H1 (cell line): ENCODE measurements around the gene CXCL1. TPM values are rescaled to one million over a fixed set of nuclear protein-coding genes. Genes with fewer than 3 reads are reported as not detected.

Experiments used
- CTCF ChIA-PET: fragments of 300-600 bp; sonication (Branson Sonifier 250); formaldehyde crosslinking; loops from one replicate; lab custom pipeline; 2021; ENCODE audit not compliant: partially characterized antibody; lab: Charles Lee
- POLR2A ChIA-PET: fragments of 300-600 bp; sonication (Branson Sonifier 250); formaldehyde crosslinking; loops from one replicate; lab custom pipeline; 2021; ENCODE audit warnings: inconsistent platforms; ENCODE audit not compliant: partially characterized antibody; lab: Charles Lee
- DNase-seq, 2 experiments: peaks; one replicate each; pipeline versions ENCODE4 v3.0.0 to v3.0.0-alpha.2; 2010 to 2022; ENCODE audit warnings: low spot score in 2 of 2, low read depth in 1 of 2, mixed read lengths in 1 of 2
- FAIRE-seq: peaks from 2 replicates; lab custom pipeline; 2011; peaks lifted over from hg19 to GRCh38; lab: Jason Lieb, UNC
- H2AFZ ChIP-seq: 2 replicates; pipeline ENCODE4 v1.8.1; 2012; ENCODE audit warnings: low read length, inconsistent platforms
- H2AK5ac ChIP-seq: 2 replicates; pipeline ENCODE4 v1.6.1; 2013; ENCODE audit warnings: low read depth, low read length
- H2BK120ac ChIP-seq: replicated peaks from 2 replicates; pipeline ENCODE3; 2013; ENCODE audit warnings: low read depth, low read length, inconsistent platforms
- H2BK12ac ChIP-seq: 2 replicates; pipeline ENCODE4 v1.6.1; 2013; ENCODE audit warnings: low read depth, low read length
- H2BK15ac ChIP-seq: 2 replicates; pipeline ENCODE4 v1.6.1; 2013; ENCODE audit warnings: low read length
- H2BK20ac ChIP-seq: 2 replicates; pipeline ENCODE4 v1.6.1; 2013; ENCODE audit warnings: low read length
- H2BK5ac ChIP-seq: 2 replicates; pipeline ENCODE4 v1.6.1; 2013; ENCODE audit warnings: low read depth, low read length
- H3K14ac ChIP-seq: 2 replicates; pipeline ENCODE4 v1.6.1; 2013; ENCODE audit warnings: inconsistent platforms; ENCODE audit not compliant: insufficient read length
- H3K18ac ChIP-seq: 2 replicates; pipeline ENCODE4 v1.6.1; 2013; ENCODE audit warnings: low read length; ENCODE audit errors: extremely low read depth
- H3K23ac ChIP-seq: 2 replicates; pipeline ENCODE4 v1.6.1; 2013; ENCODE audit warnings: inconsistent platforms; ENCODE audit not compliant: insufficient read length
- H3K23me2 ChIP-seq: 2 replicates; pipeline ENCODE4 v1.6.1; 2013; ENCODE audit warnings: low read depth, low read length
- H3K27ac ChIP-seq: 2 replicates; pipeline ENCODE4 v1.6.1; 2011; ENCODE audit warnings: low read depth, low read length, inconsistent platforms
- H3K27me3 ChIP-seq, 4 experiments: replicated peaks in 1 of 4; 1 replicate in 1 of 4; 2 replicates in 3 of 4; pipeline versions ENCODE4 v1.6.1 to v1.8.1; 2011 to 2013; ENCODE audit warnings: low read length in 3 of 4, mild to moderate bottlenecking in 3 of 4, inconsistent platforms in 2 of 4, mixed read lengths in 2 of 4, moderate library complexity in 1 of 4; ENCODE audit not compliant: control insufficient read depth in 3 of 4, insufficient read depth in 3 of 4; ENCODE audit errors: extremely low read depth in 1 of 4
- H3K36me3 ChIP-seq, 4 experiments: 2 replicates each; pipeline versions ENCODE4 v1.6.1 to v1.8.1; 2011 to 2013; ENCODE audit warnings: mild to moderate bottlenecking in 4 of 4, low read length in 3 of 4, moderate library complexity in 2 of 4, control low read depth in 1 of 4, inconsistent platforms in 1 of 4; ENCODE audit not compliant: insufficient read depth in 4 of 4, control insufficient read depth in 2 of 4
- H3K4ac ChIP-seq: replicated peaks from 2 replicates; pipeline ENCODE3; 2013; ENCODE audit warnings: low read length, low read depth, mixed read lengths, inconsistent platforms; ENCODE audit not compliant: insufficient read length
- H3K4me1 ChIP-seq, 4 experiments: replicated peaks in 1 of 4; 1 replicate in 1 of 4; 2 replicates in 3 of 4; pipeline versions ENCODE4 v1.6.1 to v1.8.1; 2011 to 2013; ENCODE audit warnings: low read length in 3 of 4, inconsistent platforms in 2 of 4, mixed read lengths in 1 of 4; ENCODE audit not compliant: insufficient read depth in 4 of 4, control insufficient read depth in 3 of 4
- H3K4me2 ChIP-seq, 2 experiments: 2 replicates each; pipeline versions ENCODE4 v1.6.1 to v1.8.1; 2011 to 2013; ENCODE audit warnings: low read depth in 2 of 2, low read length in 2 of 2, control low read depth in 1 of 2, inconsistent platforms in 1 of 2, mild to moderate bottlenecking in 1 of 2; ENCODE audit not compliant: insufficient read depth in 1 of 2
- H3K4me3 ChIP-seq, 4 experiments: fragments of 200-600, 300-600 bp in 1 of 4; sonication (generic), shearing (Covaris generic), sonication (Bioruptor Twin) in 1 of 4; 2 replicates each; pipeline versions ENCODE4 v1.5.1 to v1.8.1; 2011 to 2016; ENCODE audit warnings: low read length in 4 of 4, low read depth in 3 of 4, control low read depth in 2 of 4, inconsistent platforms in 2 of 4, mild to moderate bottlenecking in 2 of 4, mixed read lengths in 1 of 4, moderate library complexity in 1 of 4; ENCODE audit not compliant: insufficient read depth in 2 of 4; ENCODE audit errors: extremely low read depth in 1 of 4
- H3K56ac ChIP-seq: replicated peaks from 2 replicates; pipeline ENCODE3; 2013; ENCODE audit warnings: low read depth, mild to moderate bottlenecking, mixed read lengths, low read length, inconsistent platforms; ENCODE audit not compliant: insufficient read length
- H3K79me1 ChIP-seq: 2 replicates; pipeline ENCODE4 v1.6.1; 2013; ENCODE audit warnings: low read depth, low read length, control low read depth
- H3K79me2 ChIP-seq, 2 experiments: 2 replicates each; pipeline versions ENCODE4 v1.6.1 to v1.8.1; 2012 to 2013; ENCODE audit warnings: low read length in 2 of 2, mild to moderate bottlenecking in 2 of 2, inconsistent platforms in 1 of 2; ENCODE audit not compliant: insufficient read depth in 2 of 2, control insufficient read depth in 1 of 2
- H3K9ac ChIP-seq, 4 experiments: replicated peaks in 1 of 4; 1 replicate in 1 of 4; 2 replicates in 3 of 4; pipeline versions ENCODE4 v1.6.1 to v1.8.1; 2011 to 2013; ENCODE audit warnings: low read depth in 3 of 4, low read length in 3 of 4, control low read depth in 2 of 4, mild to moderate bottlenecking in 2 of 4, moderate library complexity in 2 of 4, inconsistent platforms in 1 of 4; ENCODE audit errors: extremely low read depth in 1 of 4
- H3K9me3 ChIP-seq, 2 experiments: 2 replicates each; pipeline versions ENCODE4 v1.6.1 to v1.8.1; 2012 to 2013; ENCODE audit warnings: mild to moderate bottlenecking in 2 of 2, moderate library complexity in 2 of 2, control low read depth in 1 of 2, inconsistent platforms in 1 of 2, low read depth in 1 of 2, low read length in 1 of 2, mixed read lengths in 1 of 2; ENCODE audit not compliant: insufficient read depth in 2 of 2
- H4K20me1 ChIP-seq, 2 experiments: replicated peaks in 1 of 2; 2 replicates each; pipeline versions ENCODE3 to v1.8.1; 2011 to 2013; ENCODE audit warnings: inconsistent platforms in 2 of 2, low read length in 2 of 2, mild to moderate bottlenecking in 1 of 2; ENCODE audit not compliant: insufficient read depth in 2 of 2, control insufficient read depth in 1 of 2
- H4K5ac ChIP-seq: 2 replicates; pipeline ENCODE4 v1.6.1; 2013; ENCODE audit warnings: low read length, low read depth, mixed read lengths, inconsistent platforms; ENCODE audit not compliant: insufficient read length
- H4K8ac ChIP-seq: 2 replicates; pipeline ENCODE4 v1.8.0; 2013; ENCODE audit warnings: mild to moderate bottlenecking, moderate library complexity, low read length, inconsistent platforms; ENCODE audit not compliant: insufficient read depth; ENCODE audit errors: extremely low read depth
- H4K91ac ChIP-seq: replicated peaks from 2 replicates; pipeline ENCODE3; 2013; ENCODE audit warnings: low read length, mixed read lengths, inconsistent platforms; ENCODE audit not compliant: insufficient read length
- BACH1 ChIP-seq: IDR thresholded peaks from 2 replicates; pipeline ENCODE4 v1.6.1; 2012; ENCODE audit warnings: low read length, improper control_type of control experiment
- CBX8 ChIP-seq: fragments of 300-800, 300-1000 bp; sonication (generic); IDR thresholded peaks from 2 replicates; pipeline ENCODE4 v1.7.1; 2016; ENCODE audit warnings: low read depth, low read length, borderline replicate concordance
- CREB1 ChIP-seq: IDR thresholded peaks from 2 replicates; pipeline ENCODE4 v1.6.1; 2012; ENCODE audit warnings: inconsistent platforms
- EGR1 ChIP-seq: IDR thresholded peaks from 2 replicates; pipeline ENCODE4 v1.6.1; 2011; ENCODE audit warnings: low read depth, low read length, borderline replicate concordance
- GTF2F1 ChIP-seq: IDR thresholded peaks from 2 replicates; pipeline ENCODE4 v1.6.1; 2012; ENCODE audit warnings: low read depth, low read length, improper control_type of control experiment, borderline replicate concordance
- KDM4A ChIP-seq: IDR thresholded peaks from one replicate; pipeline ENCODE4 v1.7.1; 2012; ENCODE audit warnings: low read depth, mild to moderate bottlenecking, moderate library complexity, low read length, inconsistent platforms; ENCODE audit not compliant: severe bottlenecking
- KDM5A ChIP-seq: fragments of 200-600 bp; IDR thresholded peaks from 2 replicates; pipeline ENCODE4 v1.7.1; 2012; ENCODE audit warnings: mild to moderate bottlenecking, low read length, inconsistent platforms, mixed read lengths
- SIN3A ChIP-seq, 2 experiments: IDR thresholded peaks in 1 of 2; conservative IDR thresholded peaks in 1 of 2; 2 replicates each; pipeline ENCODE4 v1.6.1; 2011 to 2012; ENCODE audit warnings: low read length in 2 of 2, improper control_type of control experiment in 1 of 2, low read depth in 1 of 2, mild to moderate bottlenecking in 1 of 2
- SIRT6 ChIP-seq: IDR thresholded peaks from one replicate; pipeline ENCODE4 v1.7.1; 2012; ENCODE audit warnings: low read length, inconsistent platforms
- SP4 ChIP-seq: IDR thresholded peaks from 2 replicates; pipeline ENCODE4 v1.6.1; 2012; ENCODE audit warnings: low read length, inconsistent platforms
- TAF7 ChIP-seq: optimal IDR thresholded peaks from 2 replicates; pipeline ENCODE3; 2011; ENCODE audit warnings: low read depth, mild to moderate bottlenecking, inconsistent platforms, low read length, moderate library complexity, borderline replicate concordance
- YY1 ChIP-seq: IDR thresholded peaks from 2 replicates; pipeline ENCODE4 v1.6.1; 2011; ENCODE audit warnings: low read depth, mild to moderate bottlenecking, low read length
- WGBS, 2 experiments: shearing (Covaris generic) in 1 of 2; methylation state at CpG; one replicate each; pipeline versions ENCODE4 v1.1.6 to v1.1.7; 2013 to 2015; ENCODE audit warnings: low lambda C conversion rate in 2 of 2, mixed read lengths in 2 of 2, inconsistent platforms in 1 of 2, low coverage in 1 of 2, missing lambda C conversion rate in 1 of 2; ENCODE audit not compliant: insufficient replicate concordance in 2 of 2, insufficient coverage in 1 of 2, insufficient read length in 1 of 2; ENCODE audit errors: extremely low coverage in 1 of 2, missing lambda C conversion rate in 1 of 2; 5-methylcytosine and 5-hydroxymethylcytosine counted together
- polyA plus RNA-seq, 7 experiments: library from polyadenylated mRNA; depleted of rRNA in 3 of 7; stranded (reverse) in 5 of 7; unstranded in 2 of 7; fragments of >200 nt in 5 of 7; fragments of 200-250 nt in 2 of 7; gene quantifications; 1 replicate in 5 of 7; 2 replicates in 1 of 7; 4 replicates in 1 of 7; pipeline versions ENCODE4 v1.2.1 to v1.2.3, GENCODE V29; 2011 to 2013; ENCODE audit warnings: missing spikeins in 2 of 7, mixed read lengths in 2 of 7
- total RNA-seq: library from RNA; stranded (reverse); fragmentation: NEBNext Ultra II Directional; extraction: Animal tissue kit (Norgen Biotek cat#: 25700); gene quantifications from 2 replicates; pipeline ENCODE4 v1.2.1, GENCODE V29; 2021
- TF ChIP-seq, protein P1 (sequence below): IDR thresholded peaks from 2 replicates; pipeline ENCODE4 v1.6.1; 2012; ENCODE audit warnings: low read length, inconsistent platforms
- TF ChIP-seq, protein P2 (sequence below): IDR thresholded peaks from 2 replicates; pipeline ENCODE4 v1.6.1; 2012; ENCODE audit warnings: inconsistent platforms

The CXCL1 gene
- total and polyA plus RNA-seq, 2 of the 8 experiments (the other 6 are each of a cell fraction or from before 2014, with no cell fraction given), result 0.77 to 0.80 TPM

DNA sequence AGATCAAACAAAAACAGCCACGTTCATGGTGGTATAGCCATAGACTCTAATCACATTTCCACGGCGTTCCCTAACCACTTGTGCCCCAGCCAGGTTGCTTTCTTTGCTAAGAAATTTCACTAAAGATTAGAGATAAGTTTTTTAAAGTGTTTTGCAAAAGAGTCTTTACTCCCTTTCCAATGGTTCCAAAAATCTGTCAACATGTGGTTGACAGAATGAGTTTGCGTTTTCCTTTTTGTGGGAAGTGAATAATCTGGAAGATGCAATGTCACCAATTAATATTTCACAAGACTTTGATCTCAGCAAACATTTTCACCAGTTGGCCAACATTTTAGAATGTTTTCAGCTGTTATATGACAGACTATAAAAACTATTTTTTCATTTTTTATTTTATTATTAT, 35.3 kb downstream of the CXCL1 start:
- Histone ChIP-seq H3K79me2 (no peaks in the 10 kb centered on the region), H3K4ac (no peak overlapping the region), H3K4me1 (no peaks in the 10 kb centered on the region), H3K56ac (no peak overlapping the region), H2AK5ac (no peak overlapping the region), H4K20me1 (no peaks in the 10 kb centered on the region), H3K4me2 (no peak overlapping the region), H4K5ac (no peak overlapping the region), H3K27me3 (no peaks in the 10 kb centered on the region), H3K23ac (no peak overlapping the region), H3K18ac (no peak overlapping the region), H3K79me1 (no peaks in the 10 kb centered on the region), H2BK15ac (no peak overlapping the region), H3K9ac (no peak overlapping the region), H4K8ac (no peak overlapping the region), H4K91ac (no peak overlapping the region), H2BK12ac (no peak overlapping the region), H2BK5ac (no peak overlapping the region), H2AFZ (no peak overlapping the region), H3K23me2 (no peaks in the 10 kb centered on the region), H3K4me3 (no peak overlapping the region), H2BK120ac (no peak overlapping the region), H3K14ac (no peak overlapping the region), H3K27ac (no peak overlapping the region), H3K36me3 (no peaks in the 10 kb centered on the region), H3K9me3 (no peaks in the 10 kb centered on the region), H2BK20ac (no peak overlapping the region)
- FAIRE-seq (no peak), DNase-seq (no peak)
- ChIA-PET CTCF (no interaction called here), POLR2A (no interaction called here)
- 91% methylated on average over 4 of the region's 4 CpGs; no CpG with 5 or more reads in 1 of the 2 experiments for WGBS, 2 experiments
- TF ChIP-seq KDM4A (no peak), GTF2F1 (no peak), KDM5A (no peak), SIN3A (conservative IDR thresholded peaks at IDR 0.05 in 1 of 2, IDR thresholded peaks at IDR 0.05 in 1 of 2; ENCODE audit: low read depth in 1 of 2, low read length in 2 of 2) (no peak), CREB1 (no peak), BACH1 (no peak), TAF7 (no peak), CBX8 (no peak), SIRT6 (no peak), SP4 (no peak), YY1 (no peak), EGR1 (no peak)
- TF ChIP-seq, protein P1, sequence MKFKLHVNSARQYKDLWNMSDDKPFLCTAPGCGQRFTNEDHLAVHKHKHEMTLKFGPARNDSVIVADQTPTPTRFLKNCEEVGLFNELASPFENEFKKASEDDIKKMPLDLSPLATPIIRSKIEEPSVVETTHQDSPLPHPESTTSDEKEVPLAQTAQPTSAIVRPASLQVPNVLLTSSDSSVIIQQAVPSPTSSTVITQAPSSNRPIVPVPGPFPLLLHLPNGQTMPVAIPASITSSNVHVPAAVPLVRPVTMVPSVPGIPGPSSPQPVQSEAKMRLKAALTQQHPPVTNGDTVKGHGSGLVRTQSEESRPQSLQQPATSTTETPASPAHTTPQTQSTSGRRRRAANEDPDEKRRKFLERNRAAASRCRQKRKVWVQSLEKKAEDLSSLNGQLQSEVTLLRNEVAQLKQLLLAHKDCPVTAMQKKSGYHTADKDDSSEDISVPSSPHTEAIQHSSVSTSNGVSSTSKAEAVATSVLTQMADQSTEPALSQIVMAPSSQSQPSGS, result no peak
- TF ChIP-seq, protein P2, sequence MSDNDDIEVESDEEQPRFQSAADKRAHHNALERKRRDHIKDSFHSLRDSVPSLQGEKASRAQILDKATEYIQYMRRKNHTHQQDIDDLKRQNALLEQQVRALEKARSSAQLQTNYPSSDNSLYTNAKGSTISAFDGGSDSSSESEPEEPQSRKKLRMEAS, result no peak
